ENCODE data around the gene OR2C1. TPM values are rescaled to one million over a fixed set of nuclear protein-coding genes. Genes with fewer than 3 reads are reported as not detected.

OR2C1 gene
- total RNA-seq (under 1 TPM in 3 of 5 experiments, not detected in 2; 0.35 to 0.65 (median 0.50) TPM), polyA plus RNA-seq (under 1 TPM; 0.24 to 0.65 TPM), total RNA-seq (0.67 reads per million)

DNA sequence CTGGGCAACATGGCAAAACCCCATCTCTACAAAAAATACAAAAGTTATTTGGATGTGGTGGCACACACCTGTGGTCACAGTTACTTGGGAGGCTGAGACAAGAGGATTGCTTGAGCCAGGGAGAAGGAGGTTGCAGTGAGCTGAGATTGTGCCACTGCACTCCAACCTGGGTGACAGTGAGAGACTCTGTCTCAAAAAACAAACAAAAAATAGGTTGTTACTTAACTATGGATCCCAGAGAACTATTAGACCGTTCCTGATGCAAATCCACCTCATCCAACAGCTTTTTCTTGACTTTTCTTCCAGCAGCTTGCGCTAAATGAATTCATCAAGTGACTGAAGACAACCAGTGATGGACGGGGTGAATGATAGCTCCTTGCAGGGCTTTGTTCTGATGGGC is at the start of gene OR2C1:
Gene OR2C1, plus strand, starts transcription at position 301 of the 400 bp plus-strand sequence. Its CDS starts 52 bp downstream, at position 353.
- POLR2A ChIA-PET: no interaction called here
- H3K4me3 Mint-ChIP-seq: no peak within 1 kb of the TSS
- no peaks in the 10 kb centered on the region for H3K4me1 ChIP-seq (ENCODE audit: control insufficient read depth in 2 of 2, insufficient read depth in 2 of 2, low read length in 2 of 2)
- H3K4me3 ChIP-seq (ENCODE audit: low read length): no peak within 1 kb of the TSS
- H3K27ac Mint-ChIP-seq: no peak within 1 kb of the TSS
- H3K36me3 Mint-ChIP-seq: peaks cover 8 to 31% (median 17%) of the 10 kb centered on the region in 5 donors
- ATAC-seq: no peak
- CTCF ChIA-PET: no interaction called here
- no peaks in the 10 kb centered on the region for H3K27me3 ChIP-seq (ENCODE audit: control insufficient read depth in 2 of 2, insufficient read depth in 2 of 2, low read length in 2 of 2)
- peaks cover 0 to 24% (median 13%) of the 10 kb centered on the region in 5 donors for H3K27me3 Mint-ChIP-seq
- no peak within 1 kb of the TSS for H3K27ac ChIP-seq (ENCODE audit: low read depth, low read length)
- peaks cover 6 to 42% (median 11%) of the 10 kb centered on the region in 11 donors for H3K9me3 Mint-ChIP-seq
- intact Hi-C loops (cut with micrococcal nuclease): no loop called here
- no peak for DNase-seq
- H3K4me1 Mint-ChIP-seq: peaks cover 0 to 14% (median 7%) of the 10 kb centered on the region in 7 donors
- H3K9me3 ChIP-seq (ENCODE audit: control insufficient read depth in 2 of 3, low read length in 3 of 3): peaks cover 0 to 8% (median 0%) of the 10 kb centered on the region in 3 experiments
- no peaks in the 10 kb centered on the region for H3K36me3 ChIP-seq (ENCODE audit: control insufficient read depth in 2 of 3, insufficient read depth in 3 of 3, low read length in 3 of 3)

DNA sequence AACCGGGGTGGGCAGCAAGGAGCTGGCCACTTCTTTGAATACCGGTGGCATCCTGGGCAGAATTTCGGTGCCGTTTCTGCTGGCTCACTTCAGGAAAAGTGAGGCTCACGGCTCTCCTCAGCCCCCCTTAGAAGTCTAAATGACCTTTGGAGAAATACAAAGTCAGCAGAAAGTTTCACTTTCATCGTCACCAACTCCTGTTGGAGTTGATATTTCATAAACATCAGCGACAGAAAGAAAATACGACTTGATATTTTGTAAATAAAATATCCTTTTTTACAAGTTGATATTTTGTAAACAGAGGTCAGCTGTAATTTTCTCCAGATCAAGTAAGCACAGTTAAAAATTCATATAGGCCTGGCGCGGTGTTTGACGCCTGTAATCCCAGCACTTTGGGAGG is 49.6 kb upstream of the OR2C1 start:
- peaks cover 0 to 71% (median 15%) of the 10 kb centered on the region in 3 experiments for H3K9me3 ChIP-seq (ENCODE audit: control insufficient read depth in 2 of 3, low read length in 3 of 3)
- no peaks in the 10 kb centered on the region for H3K27me3 Mint-ChIP-seq
- POLR2A ChIA-PET: interaction anchor here (0.8 to 3.3 kb wide), 20 partner anchors 8 to 177 kb away, joined by 3 to 38 read pairs (median 6); partner anchors contain the start of genes NAA60, ZNF174, ZNF263 and ZNF597
- intact Hi-C loops (cut with micrococcal nuclease): loop anchor here in 1 of 2 donors (5.0 kb wide), 1 partner anchor 151 kb away; no protein-coding TSS in a partner anchor
- CTCF ChIA-PET: interaction anchor here (0.7 to 1.8 kb wide), 3 partner anchors 13 to 136 kb away, joined by 3 to 4 read pairs (median 3); partner anchors contain the start of gene ZNF263
- peak overlapping the region; percentile 78 for H3K4me3 ChIP-seq (ENCODE audit: low read length)
- H3K27me3 ChIP-seq (ENCODE audit: control insufficient read depth in 2 of 2, insufficient read depth in 2 of 2, low read length in 2 of 2): no peaks in the 10 kb centered on the region
- DNase-seq (no peak), ATAC-seq (no peak)
- peak overlapping the region; percentile 87 for H3K27ac ChIP-seq (ENCODE audit: low read depth, low read length)
- peaks cover 4 to 38% (median 19%) of the 10 kb centered on the region in 7 donors for H3K4me1 Mint-ChIP-seq
- peak overlapping the region in 6 of 9 donors; percentile 63 to 88 (median 80) for H3K27ac Mint-ChIP-seq
- peaks cover 10 to 77% (median 40%) of the 10 kb centered on the region in 11 donors for H3K9me3 Mint-ChIP-seq
- H3K36me3 ChIP-seq (ENCODE audit: control insufficient read depth in 2 of 3, insufficient read depth in 3 of 3, low read length in 3 of 3): peaks cover 8 to 36% (median 10%) of the 10 kb centered on the region in 3 experiments
- H3K4me1 ChIP-seq (ENCODE audit: control insufficient read depth in 2 of 2, insufficient read depth in 2 of 2, low read length in 2 of 2): peaks cover 12 to 13% of the 10 kb centered on the region in 2 donors
- peak overlapping the region; percentile 78 to 87 (median 84) for H3K4me3 Mint-ChIP-seq
- H3K36me3 Mint-ChIP-seq: peaks cover 17 to 76% (median 58%) of the 10 kb centered on the region in 5 donors

DNA sequence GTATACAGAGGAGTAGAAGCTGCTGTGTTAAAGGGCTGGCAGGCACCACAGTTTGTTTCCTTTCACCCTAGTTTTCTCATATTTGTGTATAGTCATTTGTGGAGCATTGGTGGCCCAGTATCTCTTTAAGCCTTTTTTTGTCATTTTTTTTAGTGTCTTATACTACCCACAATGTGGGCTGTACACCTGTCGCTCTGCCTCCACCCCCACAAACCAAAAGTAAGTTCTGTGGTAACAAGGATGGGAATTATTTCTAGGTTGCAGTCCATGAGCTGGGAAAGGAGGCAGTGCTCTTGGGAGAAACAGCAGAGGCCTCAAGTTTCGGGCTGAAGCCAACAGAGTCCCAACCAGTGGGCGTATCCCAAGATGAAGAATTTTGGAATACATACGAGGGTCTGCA is 44.2 kb upstream of the OR2C1 start:
- Histone ChIP-seq H3K36me3 (ENCODE audit: control insufficient read depth in 2 of 3, insufficient read depth in 3 of 3, low read length in 3 of 3) (peaks cover 20 to 72% (median 36%) of the 10 kb centered on the region in 3 experiments), H3K4me1 (ENCODE audit: control insufficient read depth in 2 of 2, insufficient read depth in 2 of 2, low read length in 2 of 2) (peaks cover 0 to 1% of the 10 kb centered on the region in 2 donors), H3K9me3 (ENCODE audit: control insufficient read depth in 2 of 3, low read length in 3 of 3) (peaks cover 11 to 99% (median 36%) of the 10 kb centered on the region in 3 experiments), H3K27me3 (ENCODE audit: control insufficient read depth in 2 of 2, insufficient read depth in 2 of 2, low read length in 2 of 2) (no peaks in the 10 kb centered on the region), H3K27ac (ENCODE audit: low read depth, low read length) (no peak overlapping the region), H3K4me3 (ENCODE audit: low read length) (no peak overlapping the region)
- Mint-ChIP-seq H3K9me3 (peaks cover 22 to 95% (median 67%) of the 10 kb centered on the region in 11 donors), H3K27ac (no peak overlapping the region), H3K4me1 (peaks cover 0 to 21% (median 8%) of the 10 kb centered on the region in 7 donors), H3K36me3 (peaks cover 55 to 94% (median 89%) of the 10 kb centered on the region in 5 donors), H3K27me3 (no peaks in the 10 kb centered on the region), H3K4me3 (no peak overlapping the region)
- DNase-seq: no peak
- intact Hi-C loops (cut with micrococcal nuclease): no loop called here
- CTCF ChIA-PET: no interaction called here
- POLR2A ChIA-PET: interaction anchor here (0.6 to 0.7 kb wide), 3 partner anchors 186 to 301 kb away, joined by 3 to 5 read pairs (median 3); no protein-coding TSS in a partner anchor
- ATAC-seq: no peak

DNA sequence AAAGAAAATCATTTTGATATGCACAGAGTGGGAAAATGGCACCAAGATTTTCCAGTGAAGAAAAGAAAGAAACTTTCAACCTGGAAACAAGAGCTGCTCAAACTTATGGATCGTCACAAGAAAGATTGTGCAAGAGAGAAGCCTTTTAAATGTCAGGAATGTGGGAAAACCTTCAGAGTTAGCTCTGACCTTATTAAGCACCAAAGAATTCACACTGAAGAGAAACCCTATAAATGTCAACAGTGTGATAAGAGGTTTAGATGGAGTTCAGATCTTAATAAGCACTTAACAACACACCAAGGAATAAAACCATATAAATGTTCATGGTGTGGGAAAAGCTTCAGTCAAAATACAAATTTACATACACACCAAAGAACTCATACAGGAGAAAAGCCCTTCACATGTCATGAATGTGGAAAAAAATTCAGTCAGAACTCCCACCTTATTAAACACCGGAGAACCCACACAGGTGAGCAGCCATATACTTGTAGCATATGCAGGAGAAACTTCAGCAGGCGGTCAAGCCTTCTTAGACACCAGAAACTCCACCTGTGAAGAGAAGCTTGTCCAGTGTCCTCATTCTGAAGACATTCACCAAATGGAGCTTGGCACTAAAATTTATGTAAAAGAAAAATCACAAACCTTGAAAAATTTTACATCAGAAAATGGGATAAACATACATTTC is 38.2 kb upstream of the OR2C1 start:
- Histone ChIP-seq H3K4me3 (ENCODE audit: low read length) (peak overlapping the region; percentile 5), H3K27ac (ENCODE audit: low read depth, low read length) (no peak overlapping the region), H3K9me3 (ENCODE audit: control insufficient read depth in 2 of 3, low read length in 3 of 3) (peaks cover 29 to 99% (median 59%) of the 10 kb centered on the region in 3 experiments), H3K4me1 (ENCODE audit: control insufficient read depth in 2 of 2, insufficient read depth in 2 of 2, low read length in 2 of 2) (no peaks in the 10 kb centered on the region), H3K27me3 (ENCODE audit: control insufficient read depth in 2 of 2, insufficient read depth in 2 of 2, low read length in 2 of 2) (no peaks in the 10 kb centered on the region), H3K36me3 (ENCODE audit: control insufficient read depth in 2 of 3, insufficient read depth in 3 of 3, low read length in 3 of 3) (peaks cover 23 to 63% (median 42%) of the 10 kb centered on the region in 3 experiments)
- Mint-ChIP-seq H3K27me3 (no peaks in the 10 kb centered on the region), H3K27ac (no peak overlapping the region), H3K9me3 (peaks cover 26 to 97% (median 82%) of the 10 kb centered on the region in 11 donors), H3K4me1 (peaks cover 0 to 4% (median 0%) of the 10 kb centered on the region in 7 donors), H3K36me3 (peaks cover 59 to 80% (median 78%) of the 10 kb centered on the region in 5 donors), H3K4me3 (no peak overlapping the region)
- DNase-seq (peak in 1 of 9 donors; percentile 5), ATAC-seq (no peak)
- ChIA-PET CTCF (no interaction called here), POLR2A (interaction anchor here (0.6 to 3.2 kb wide), 5 partner anchors 12 to 84 kb away, joined by 3 to 24 read pairs (median 4); partner anchors contain the start of genes TIGD7, ZNF174, ZNF263 and ZNF75A)
- intact Hi-C loops (cut with micrococcal nuclease): loop anchor here in 1 of 2 donors (5.0 kb wide), 1 partner anchor 35 kb away; the partner anchor contains the start of gene ZNF263

DNA sequence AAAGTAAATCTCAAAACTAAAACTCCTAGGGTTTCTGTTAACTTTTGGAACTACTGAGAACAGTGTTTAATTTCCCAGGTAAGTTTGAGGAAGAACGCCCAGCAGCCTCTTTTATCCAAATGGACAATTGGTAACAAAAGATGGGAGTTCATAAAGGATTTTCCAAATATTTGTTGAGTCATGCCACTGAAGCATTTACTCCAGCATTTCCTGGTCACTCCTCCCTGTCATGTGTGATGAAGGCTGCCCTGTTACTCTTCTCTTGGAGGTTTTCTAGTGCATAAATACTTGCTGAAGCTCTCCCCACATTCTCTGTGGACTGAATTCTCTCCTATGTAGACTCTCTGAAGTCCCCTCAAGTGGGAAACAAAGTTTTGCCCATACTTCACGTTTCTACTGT is 33.9 kb upstream of the OR2C1 start:
- H3K9me3 Mint-ChIP-seq: peaks cover 6 to 85% (median 61%) of the 10 kb centered on the region in 11 donors
- ChIA-PET CTCF (no interaction called here), POLR2A (interaction anchor here (0.7 kb wide), 1 partner anchor 35 kb away, joined by 3 read pairs; no protein-coding TSS in a partner anchor)
- Histone ChIP-seq H3K9me3 (ENCODE audit: control insufficient read depth in 2 of 3, low read length in 3 of 3) (peaks cover 14 to 80% (median 35%) of the 10 kb centered on the region in 3 experiments), H3K27me3 (ENCODE audit: control insufficient read depth in 2 of 2, insufficient read depth in 2 of 2, low read length in 2 of 2) (no peaks in the 10 kb centered on the region), H3K27ac (ENCODE audit: low read depth, low read length) (no peak overlapping the region), H3K36me3 (ENCODE audit: control insufficient read depth in 2 of 3, insufficient read depth in 3 of 3, low read length in 3 of 3) (peaks cover 10 to 20% (median 11%) of the 10 kb centered on the region in 3 experiments), H3K4me1 (ENCODE audit: control insufficient read depth in 2 of 2, insufficient read depth in 2 of 2, low read length in 2 of 2) (no peaks in the 10 kb centered on the region), H3K4me3 (ENCODE audit: low read length) (no peak overlapping the region)
- intact Hi-C loops (cut with micrococcal nuclease): no loop called here
- H3K4me1 Mint-ChIP-seq: no peaks in the 10 kb centered on the region
- no peaks in the 10 kb centered on the region for H3K27me3 Mint-ChIP-seq
- DNase-seq (no peak), ATAC-seq (no peak)
- H3K4me3 Mint-ChIP-seq: no peak overlapping the region
- no peak overlapping the region for H3K27ac Mint-ChIP-seq
- peaks cover 17 to 49% (median 44%) of the 10 kb centered on the region in 5 donors for H3K36me3 Mint-ChIP-seq

DNA sequence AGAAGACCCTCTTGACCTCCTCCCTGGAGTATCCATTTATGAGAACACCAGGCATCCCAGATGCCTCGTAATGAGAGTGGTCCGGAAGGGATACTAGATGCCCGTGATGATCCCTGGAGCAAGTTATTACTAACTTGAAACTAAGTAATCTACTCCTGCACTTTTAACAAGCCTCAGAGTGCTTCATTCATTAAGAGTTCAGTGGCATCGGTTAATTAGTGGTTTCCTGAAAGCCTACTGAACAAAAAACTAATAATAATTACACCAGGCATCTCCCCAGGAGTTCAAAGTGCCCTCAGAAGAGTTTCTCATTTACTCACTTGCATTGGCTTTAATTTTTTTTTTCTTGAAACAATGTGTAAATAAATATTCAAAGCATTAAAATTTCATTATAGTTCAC is 28.2 kb upstream of the OR2C1 start:
- Histone ChIP-seq H3K36me3 (ENCODE audit: control insufficient read depth in 2 of 3, insufficient read depth in 3 of 3, low read length in 3 of 3) (no peaks in the 10 kb centered on the region), H3K27me3 (ENCODE audit: control insufficient read depth in 2 of 2, insufficient read depth in 2 of 2, low read length in 2 of 2) (no peaks in the 10 kb centered on the region), H3K4me3 (ENCODE audit: low read length) (no peak overlapping the region), H3K27ac (ENCODE audit: low read depth, low read length) (no peak overlapping the region), H3K4me1 (ENCODE audit: control insufficient read depth in 2 of 2, insufficient read depth in 2 of 2, low read length in 2 of 2) (no peaks in the 10 kb centered on the region), H3K9me3 (ENCODE audit: control insufficient read depth in 2 of 3, low read length in 3 of 3) (peaks cover 0 to 23% (median 0%) of the 10 kb centered on the region in 3 experiments)
- peaks cover 2 to 34% (median 27%) of the 10 kb centered on the region in 5 donors for H3K36me3 Mint-ChIP-seq
- ChIA-PET POLR2A (interaction anchor here (1.5 kb wide), 1 partner anchor 14 kb away, joined by 3 read pairs; no protein-coding TSS in a partner anchor), CTCF (interaction anchor here (0.6 kb wide), 1 partner anchor 172 kb away, joined by 3 read pairs; no protein-coding TSS in a partner anchor)
- peaks cover 0 to 62% (median 28%) of the 10 kb centered on the region in 11 donors for H3K9me3 Mint-ChIP-seq
- no peak overlapping the region for H3K4me3 Mint-ChIP-seq
- no peak overlapping the region for H3K27ac Mint-ChIP-seq
- H3K4me1 Mint-ChIP-seq: no peaks in the 10 kb centered on the region
- DNase-seq: no peak
- H3K27me3 Mint-ChIP-seq: no peaks in the 10 kb centered on the region
- intact Hi-C loops (cut with micrococcal nuclease): no loop called here
- ATAC-seq: no peak

Data from naive thymus-derived CD4-positive, alpha-beta T cell (primary cell).